Smooth muscle cell (in vitro differentiated cells): Measurements from ENCODE around the gene RPL5. TPM values are rescaled to one million over a fixed set of nuclear protein-coding genes. Genes with fewer than 3 reads are reported as not detected.

Experiments
- DNase-seq: peaks from one replicate; lab custom pipeline; 2025; ENCODE audit not compliant: unreplicated experiment; lab: John Stamatoyannopoulos, UW
- H2AFZ ChIP-seq: fragments of 200-600 bp; sonication (generic); 2 replicates; pipeline ENCODE4 v1.6.0; 2016; ENCODE audit warnings: antibody characterized with exemption, low read depth, mild to moderate bottlenecking
- H3F3A ChIP-seq: fragments of 200-600 bp; sonication (generic); 2 replicates; pipeline ENCODE4 v1.6.0; 2017; ENCODE audit warnings: antibody characterized with exemption, low read depth
- H3K27ac ChIP-seq: fragments of 200-600 bp; sonication (generic); 2 replicates; pipeline ENCODE4 v1.5.1; 2016; ENCODE audit warnings: low read depth, mild to moderate bottlenecking
- H3K27me3 ChIP-seq: fragments of 200-600 bp; sonication (generic); 2 replicates; pipeline ENCODE4 v1.6.1; 2016; ENCODE audit warnings: low read depth, mild to moderate bottlenecking
- H3K36me3 ChIP-seq: fragments of 200-600 bp; sonication (generic); 2 replicates; pipeline ENCODE4 v1.5.1; 2016; ENCODE audit warnings: low read depth
- H3K4me1 ChIP-seq: fragments of 200-600 bp; sonication (generic); 2 replicates; pipeline ENCODE4 v1.5.1; 2016; ENCODE audit warnings: low read depth
- H3K4me2 ChIP-seq: fragments of 200-600 bp; sonication (generic); 2 replicates; pipeline ENCODE4 v1.6.0; 2016; ENCODE audit warnings: mild to moderate bottlenecking
- H3K4me3 ChIP-seq: fragments of 200-600 bp; sonication (generic); 2 replicates; pipeline ENCODE4 v1.5.1; 2016; ENCODE audit warnings: mild to moderate bottlenecking
- H3K79me2 ChIP-seq: fragments of 200-600 bp; sonication (generic); 2 replicates; pipeline ENCODE4 v1.6.0; 2016; ENCODE audit warnings: low read depth, mild to moderate bottlenecking
- H3K9ac ChIP-seq: fragments of 200-600 bp; sonication (generic); 2 replicates; pipeline ENCODE4 v1.6.0; 2016; ENCODE audit warnings: low read depth
- H3K9me3 ChIP-seq: fragments of 200-600 bp; sonication (generic); replicated peaks from 2 replicates; pipeline ENCODE4 v1.5.1; 2016; ENCODE audit warnings: low read depth
- H4K20me1 ChIP-seq: fragments of 200-600 bp; sonication (generic); 2 replicates; pipeline ENCODE4 v1.6.0; 2016; ENCODE audit warnings: low read depth
- WGBS: methylation state at CpG from one replicate; pipeline ENCODE4 v1.1.7; 2016; ENCODE audit warnings: low lambda C conversion rate; 5-methylcytosine and 5-hydroxymethylcytosine counted together
- polyA plus RNA-seq: library from polyadenylated mRNA; unstranded; fragments of >200 nt; fragmentation: Nextera tagmentation; extraction: Ambion mirVana; gene quantifications from 2 replicates; pipeline ENCODE4 v1.2.1, GENCODE V29; 2016
- total RNA-seq: library from RNA; depleted of rRNA; stranded (reverse); fragments of >200 nt; gene quantifications from 2 replicates; pipeline ENCODE4 v1.2.3, GENCODE V29; 2014
- TF ChIP-seq, protein P1 (sequence below): fragments of 200-600 bp; sonication (generic); IDR thresholded peaks from 2 replicates; pipeline ENCODE4 v1.5.1; 2017; ENCODE audit warnings: borderline replicate concordance, mild to moderate bottlenecking, antibody characterized with exemption; ENCODE audit not compliant: insufficient read depth, poor library complexity, severe bottlenecking

RPL5 gene
- total and polyA plus RNA-seq, 2 experiments from 2014 or later: 570 to 1,043 TPM

DNA sequence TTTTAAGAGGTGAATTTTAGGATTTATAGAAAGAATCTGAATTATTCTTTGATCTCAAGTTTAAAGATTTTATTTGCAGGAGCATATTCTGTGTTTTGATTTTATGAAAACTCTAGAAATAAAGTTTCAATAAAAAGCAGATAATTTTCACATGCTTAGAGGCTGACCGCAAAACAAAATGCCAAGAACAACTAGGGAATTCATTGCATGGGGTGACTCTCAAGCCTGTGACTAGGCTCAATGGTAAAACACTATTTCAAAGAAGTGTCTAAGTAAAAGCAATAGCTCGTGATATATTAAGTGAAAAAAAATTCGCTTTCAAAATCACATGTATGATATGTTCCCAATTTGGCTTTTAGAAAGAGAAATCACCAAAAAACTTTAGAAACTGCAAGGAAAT, 49.6 kb downstream of the RPL5 start:
- TF ChIP-seq, protein P1, sequence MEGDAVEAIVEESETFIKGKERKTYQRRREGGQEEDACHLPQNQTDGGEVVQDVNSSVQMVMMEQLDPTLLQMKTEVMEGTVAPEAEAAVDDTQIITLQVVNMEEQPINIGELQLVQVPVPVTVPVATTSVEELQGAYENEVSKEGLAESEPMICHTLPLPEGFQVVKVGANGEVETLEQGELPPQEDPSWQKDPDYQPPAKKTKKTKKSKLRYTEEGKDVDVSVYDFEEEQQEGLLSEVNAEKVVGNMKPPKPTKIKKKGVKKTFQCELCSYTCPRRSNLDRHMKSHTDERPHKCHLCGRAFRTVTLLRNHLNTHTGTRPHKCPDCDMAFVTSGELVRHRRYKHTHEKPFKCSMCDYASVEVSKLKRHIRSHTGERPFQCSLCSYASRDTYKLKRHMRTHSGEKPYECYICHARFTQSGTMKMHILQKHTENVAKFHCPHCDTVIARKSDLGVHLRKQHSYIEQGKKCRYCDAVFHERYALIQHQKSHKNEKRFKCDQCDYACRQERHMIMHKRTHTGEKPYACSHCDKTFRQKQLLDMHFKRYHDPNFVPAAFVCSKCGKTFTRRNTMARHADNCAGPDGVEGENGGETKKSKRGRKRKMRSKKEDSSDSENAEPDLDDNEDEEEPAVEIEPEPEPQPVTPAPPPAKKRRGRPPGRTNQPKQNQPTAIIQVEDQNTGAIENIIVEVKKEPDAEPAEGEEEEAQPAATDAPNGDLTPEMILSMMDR: no peak
- Histone ChIP-seq H3K36me3 (no peaks in the 10 kb centered on the region), H3K4me2 (no peak overlapping the region), H3K4me1 (peaks cover 10% of the 10 kb centered on the region), H3K4me3 (no peak overlapping the region), H2AFZ (no peak overlapping the region), H3K27ac (no peak overlapping the region), H3K9ac (no peak overlapping the region), H3F3A (no peaks in the 10 kb centered on the region), H4K20me1 (no peaks in the 10 kb centered on the region), H3K27me3 (no peaks in the 10 kb centered on the region), H3K9me3 (no peaks in the 10 kb centered on the region), H3K79me2 (no peaks in the 10 kb centered on the region)
- no peak for DNase-seq
- 93% methylated on average over 3 of the region's 3 CpGs for WGBS

DNA sequence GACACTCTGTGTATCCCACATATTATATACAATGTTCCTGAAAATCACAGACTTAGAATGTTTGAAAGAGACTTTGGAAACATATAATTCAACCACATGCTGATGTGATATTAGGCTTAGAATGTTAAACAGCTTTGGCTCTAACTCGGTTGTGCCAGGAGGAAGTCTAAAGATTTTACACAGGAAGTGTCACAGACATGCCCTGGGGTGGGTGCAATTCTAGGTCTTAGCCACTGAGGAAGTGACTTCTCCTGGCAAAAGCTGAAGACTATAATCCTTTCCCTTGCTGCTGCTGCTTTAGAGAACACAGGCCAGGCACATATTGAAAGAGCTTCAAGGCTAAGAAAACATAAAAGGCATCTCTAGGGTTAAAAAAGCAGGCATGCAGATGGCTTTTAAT, 51.0 kb downstream of the RPL5 start:
- H3K4me1 ChIP-seq: peaks cover 1% of the 10 kb centered on the region
- H3K4me3 ChIP-seq: no peak overlapping the region
- WGBS: 28% methylated on average over 1 of the region's 1 CpG
- no peaks in the 10 kb centered on the region for H3K79me2 ChIP-seq
- no peak for DNase-seq
- H3K27me3 ChIP-seq: no peaks in the 10 kb centered on the region
- H3K9ac ChIP-seq: no peak overlapping the region
- H4K20me1 ChIP-seq: no peaks in the 10 kb centered on the region
- H3F3A ChIP-seq: no peaks in the 10 kb centered on the region
- H3K4me2 ChIP-seq: no peak overlapping the region
- H3K36me3 ChIP-seq: no peaks in the 10 kb centered on the region
- no peak overlapping the region for H3K27ac ChIP-seq
- TF ChIP-seq, protein P1: no peak
- no peak overlapping the region for H2AFZ ChIP-seq
- no peaks in the 10 kb centered on the region for H3K9me3 ChIP-seq

- no peaks in the 10 kb centered on the region for H3K79me2 ChIP-seq
- no peaks in the 10 kb centered on the region for H3K36me3 ChIP-seq
Observed at GRCh38 chr1:92883297-92883696, 51.5 kb downstream of the RPL5 start.

GRCh38 chr1:92884195-92884594, 52.4 kb downstream of the RPL5 start:
- WGBS: 81% methylated on average over 1 of the region's 1 CpG
- TF ChIP-seq, protein P1: no peak

More at GRCh38 chr1:92883297-92883696, 51.5 kb downstream of the RPL5 start:
- no peak overlapping the region for H3K9ac ChIP-seq
- H3K9me3 ChIP-seq: no peaks in the 10 kb centered on the region
- no peaks in the 10 kb centered on the region for H4K20me1 ChIP-seq
- no peaks in the 10 kb centered on the region for H3F3A ChIP-seq
- H3K4me2 ChIP-seq: no peak overlapping the region
- H2AFZ ChIP-seq: no peak overlapping the region
- no peak overlapping the region for H3K4me3 ChIP-seq
- no peaks in the 10 kb centered on the region for H3K27me3 ChIP-seq
- no peak for DNase-seq
- no peaks in the 10 kb centered on the region for H3K4me1 ChIP-seq
- TF ChIP-seq, protein P1: no peak
- no peak overlapping the region for H3K27ac ChIP-seq

More at GRCh38 chr1:92884195-92884594, 52.4 kb downstream of the RPL5 start:
- Histone ChIP-seq H3K9me3 (peaks cover 3% of the 10 kb centered on the region), H4K20me1 (no peaks in the 10 kb centered on the region), H3K36me3 (no peaks in the 10 kb centered on the region), H3K79me2 (no peaks in the 10 kb centered on the region), H3K9ac (no peak overlapping the region), H3K27ac (no peak overlapping the region), H3K4me3 (no peak overlapping the region), H3K4me2 (no peak overlapping the region), H3K4me1 (no peaks in the 10 kb centered on the region), H2AFZ (no peak overlapping the region), H3F3A (no peaks in the 10 kb centered on the region), H3K27me3 (no peaks in the 10 kb centered on the region)
- DNase-seq: no peak
